ENCODE results near the gene ROS1. TPM values are rescaled to one million over a fixed set of nuclear protein-coding genes. Genes with fewer than 3 reads are reported as not detected.

The ROS1 gene
- total and polyA plus RNA-seq, 2 donors (not counting 3 experiments of a cell fraction or from before 2014, with no cell fraction given), result not detected

DNA sequence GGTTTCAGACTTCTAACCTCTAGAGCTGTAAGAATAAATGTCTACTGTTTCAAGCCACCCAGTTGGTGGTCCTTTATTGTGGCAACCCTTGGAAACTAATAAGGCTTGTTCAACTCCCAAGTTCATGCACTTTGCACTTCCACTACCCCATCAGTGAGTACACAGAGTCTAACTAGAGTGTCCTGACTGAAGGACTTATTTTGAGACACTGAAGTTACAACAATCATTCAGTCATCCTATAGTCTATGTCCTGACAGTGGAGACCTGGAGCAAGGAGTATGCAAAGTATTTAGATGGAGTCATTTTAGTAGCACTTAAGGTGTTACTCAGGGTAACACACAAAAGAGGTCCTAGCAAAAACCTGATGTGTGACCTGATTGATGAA, 97.7 kb downstream of the ROS1 start:
- Histone ChIP-seq H3K9me1 (replicated peaks; ENCODE audit: control insufficient read depth, extremely low read depth, insufficient read depth, low read length) (no peaks in the 10 kb centered on the region), H3K4me1 (ENCODE audit: control insufficient read depth, extremely low read depth, insufficient read depth, low read length) (no peaks in the 10 kb centered on the region), H3K4me3 (replicated peaks in 1 of 3; ENCODE audit: insufficient read depth in 1 of 3, low read depth in 1 of 3, low read length in 3 of 3) (no peak overlapping the region), H3K79me2 (ENCODE audit: control insufficient read depth, insufficient read depth, low read length) (no peaks in the 10 kb centered on the region), H3K9me3 (replicated peaks; ENCODE audit: control insufficient read depth, insufficient read depth, low read length) (no peaks in the 10 kb centered on the region), H2AFZ (ENCODE audit: low read depth, low read length) (no peak overlapping the region), H3K4me2 (ENCODE audit: insufficient read depth, low read length) (no peak overlapping the region), H3K27me3 (ENCODE audit: control insufficient read depth in 2 of 2, insufficient read depth in 2 of 2, low read length in 2 of 2) (no peaks in the 10 kb centered on the region), H3K27ac (ENCODE audit: insufficient read depth, low read depth, low read length) (no peak overlapping the region), H4K20me1 (replicated peaks; ENCODE audit: control insufficient read depth, extremely low read depth, insufficient read depth, low read length) (no peaks in the 10 kb centered on the region), H3K9ac (replicated peaks; ENCODE audit: extremely low read depth, insufficient read depth, low read length) (no peak overlapping the region), H3K36me3 (ENCODE audit: control insufficient read depth in 2 of 2, extremely low read depth in 1 of 2, insufficient read depth in 2 of 2, low read length in 2 of 2) (no peaks in the 10 kb centered on the region)
- TF ChIP-seq EZH2 (IDR thresholded peaks at IDR 0.05; ENCODE audit: borderline replicate concordance, low read depth, low read length, severe bottlenecking) (no peak), MYC (IDR thresholded peaks at IDR 0.05; ENCODE audit: low read depth, low read length) (no peak)
- DNase-seq (ENCODE audit: low read depth, low spot score), result no peak
- intact Hi-C loops (cut with micrococcal nuclease) (no loop called here), dilution Hi-C loops (cut with MboI; ENCODE audit: extremely low pct_ligation_motif_present, low sequenced_read_pairs) (no loop called here)
- FAIRE-seq, result no peak
- BruUV-seq (replicated peaks), result no TSS peak
- CTCF ChIA-PET, result interaction anchor here (0.9 kb wide), 1 partner anchor 9 kb away, joined by 3 read pairs; no protein-coding TSS in a partner anchor
- POLR2A ChIA-PET, result no interaction called here

DNA sequence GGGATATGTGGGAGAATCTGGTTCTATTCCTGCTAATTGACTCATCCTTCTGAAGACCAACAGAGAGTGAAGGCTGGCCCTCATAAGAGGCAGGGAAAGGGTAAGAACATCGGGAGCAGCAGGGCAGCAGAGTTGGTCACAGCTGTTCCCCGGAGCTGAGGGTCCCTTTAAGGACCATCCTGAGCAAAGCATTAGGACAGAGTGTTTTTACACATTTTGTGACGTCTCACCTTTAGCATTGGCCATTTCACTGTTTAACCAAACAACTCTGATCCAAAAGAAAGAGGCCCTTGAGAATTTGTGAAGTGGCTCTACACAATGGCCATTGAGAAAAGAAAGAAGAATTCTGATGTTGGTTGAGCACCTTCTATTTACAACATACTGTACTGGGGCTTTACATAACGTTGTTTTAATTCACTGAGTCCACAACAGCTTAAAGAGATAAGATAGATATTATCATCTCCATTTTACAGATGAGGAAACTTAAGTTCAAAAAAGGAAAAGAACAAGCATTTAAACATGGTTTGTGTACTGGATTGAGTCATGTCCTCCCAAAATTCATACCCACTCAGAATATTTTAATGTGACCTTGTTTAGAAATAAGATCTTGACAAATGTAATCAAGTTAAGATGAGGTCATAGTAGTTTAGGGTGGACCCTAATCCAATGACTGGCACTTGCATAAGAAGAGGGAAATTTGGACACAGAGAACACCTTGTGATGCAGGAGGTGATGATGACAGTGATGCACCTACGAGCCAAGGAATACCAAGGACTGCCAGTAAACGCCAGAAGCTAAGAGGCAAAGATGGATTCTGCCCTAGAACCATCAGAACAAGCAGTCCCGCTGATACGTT, 98.4 kb downstream of the ROS1 start:
- Histone ChIP-seq H3K27me3 (ENCODE audit: control insufficient read depth in 2 of 2, insufficient read depth in 2 of 2, low read length in 2 of 2) (no peaks in the 10 kb centered on the region), H3K27ac (ENCODE audit: insufficient read depth, low read depth, low read length) (no peak overlapping the region), H3K79me2 (ENCODE audit: control insufficient read depth, insufficient read depth, low read length) (no peaks in the 10 kb centered on the region), H3K9me1 (replicated peaks; ENCODE audit: control insufficient read depth, extremely low read depth, insufficient read depth, low read length) (no peaks in the 10 kb centered on the region), H4K20me1 (replicated peaks; ENCODE audit: control insufficient read depth, extremely low read depth, insufficient read depth, low read length) (no peaks in the 10 kb centered on the region), H2AFZ (ENCODE audit: low read depth, low read length) (no peak overlapping the region), H3K4me3 (replicated peaks in 1 of 3; ENCODE audit: insufficient read depth in 1 of 3, low read depth in 1 of 3, low read length in 3 of 3) (no peak overlapping the region), H3K4me2 (ENCODE audit: insufficient read depth, low read length) (no peak overlapping the region), H3K4me1 (ENCODE audit: control insufficient read depth, extremely low read depth, insufficient read depth, low read length) (no peaks in the 10 kb centered on the region), H3K9ac (replicated peaks; ENCODE audit: extremely low read depth, insufficient read depth, low read length) (no peak overlapping the region), H3K36me3 (ENCODE audit: control insufficient read depth in 2 of 2, extremely low read depth in 1 of 2, insufficient read depth in 2 of 2, low read length in 2 of 2) (no peaks in the 10 kb centered on the region), H3K9me3 (replicated peaks; ENCODE audit: control insufficient read depth, insufficient read depth, low read length) (no peaks in the 10 kb centered on the region)
- no peak for FAIRE-seq
- ChIA-PET CTCF (interaction anchor here (0.9 to 1.5 kb wide), 2 partner anchors 10 kb away, joined by 3 read pairs; no protein-coding TSS in a partner anchor), POLR2A (no interaction called here)
- TF ChIP-seq POLR2AphosphoS5 (IDR thresholded peaks at IDR 0.05; ENCODE audit: insufficient read depth, low read depth, low read length), result no peak
- TF ChIP-seq EZH2 (IDR thresholded peaks at IDR 0.05; ENCODE audit: borderline replicate concordance, low read depth, low read length, severe bottlenecking), result no peak
- TF ChIP-seq FOS (IDR thresholded peaks at IDR 0.05; ENCODE audit: borderline replicate concordance, insufficient read depth, low read length), result no peak
- TF ChIP-seq, protein P1, sequence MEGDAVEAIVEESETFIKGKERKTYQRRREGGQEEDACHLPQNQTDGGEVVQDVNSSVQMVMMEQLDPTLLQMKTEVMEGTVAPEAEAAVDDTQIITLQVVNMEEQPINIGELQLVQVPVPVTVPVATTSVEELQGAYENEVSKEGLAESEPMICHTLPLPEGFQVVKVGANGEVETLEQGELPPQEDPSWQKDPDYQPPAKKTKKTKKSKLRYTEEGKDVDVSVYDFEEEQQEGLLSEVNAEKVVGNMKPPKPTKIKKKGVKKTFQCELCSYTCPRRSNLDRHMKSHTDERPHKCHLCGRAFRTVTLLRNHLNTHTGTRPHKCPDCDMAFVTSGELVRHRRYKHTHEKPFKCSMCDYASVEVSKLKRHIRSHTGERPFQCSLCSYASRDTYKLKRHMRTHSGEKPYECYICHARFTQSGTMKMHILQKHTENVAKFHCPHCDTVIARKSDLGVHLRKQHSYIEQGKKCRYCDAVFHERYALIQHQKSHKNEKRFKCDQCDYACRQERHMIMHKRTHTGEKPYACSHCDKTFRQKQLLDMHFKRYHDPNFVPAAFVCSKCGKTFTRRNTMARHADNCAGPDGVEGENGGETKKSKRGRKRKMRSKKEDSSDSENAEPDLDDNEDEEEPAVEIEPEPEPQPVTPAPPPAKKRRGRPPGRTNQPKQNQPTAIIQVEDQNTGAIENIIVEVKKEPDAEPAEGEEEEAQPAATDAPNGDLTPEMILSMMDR (IDR thresholded peaks at IDR 0.05; ENCODE audit: extremely low read depth in 1 of 2, insufficient read depth in 1 of 2, low read depth in 1 of 2, low read length in 2 of 2), result no peak
- no peak for TF ChIP-seq GATA2 (IDR thresholded peaks at IDR 0.05; ENCODE audit: insufficient read depth, insufficient read length, low read depth, low read length)
- TF ChIP-seq JUN (IDR thresholded peaks at IDR 0.05; ENCODE audit: borderline replicate concordance, insufficient read depth, insufficient read length, low read depth), result no peak
- TF ChIP-seq POLR2A (IDR thresholded peaks at IDR 0.05; ENCODE audit: low read depth, low read length), result no peak
- TF ChIP-seq, protein P2, sequence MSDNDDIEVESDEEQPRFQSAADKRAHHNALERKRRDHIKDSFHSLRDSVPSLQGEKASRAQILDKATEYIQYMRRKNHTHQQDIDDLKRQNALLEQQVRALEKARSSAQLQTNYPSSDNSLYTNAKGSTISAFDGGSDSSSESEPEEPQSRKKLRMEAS (IDR thresholded peaks at IDR 0.05; ENCODE audit: insufficient read depth, insufficient read length), result no peak
- no peak for TF ChIP-seq MYC (IDR thresholded peaks at IDR 0.05; ENCODE audit: low read depth, low read length)
- intact Hi-C loops (cut with micrococcal nuclease) (no loop called here), dilution Hi-C loops (cut with MboI; ENCODE audit: extremely low pct_ligation_motif_present, low sequenced_read_pairs) (no loop called here)
- no TSS peak for BruUV-seq (replicated peaks)
- no peak for DNase-seq (ENCODE audit: low read depth, low spot score)
